Fibroblast of lung (primary cell): ENCODE data around the gene TMEM52. TPM values are rescaled to one million over a fixed set of nuclear protein-coding genes. Genes with fewer than 3 reads are reported as not detected.

Experiments used
- DNase-seq, 2 donors: peaks; one replicate each; pipeline versions ENCODE4 v3.0.0 to v3.0.0-alpha.2; 2010; ENCODE audit warnings: low read depth in 2 of 2
- H2AFZ ChIP-seq: 2 replicates; pipeline ENCODE4 v1.5.1; 2012; ENCODE audit warnings: low read length, control low read depth, inconsistent platforms
- H3K27ac ChIP-seq: 2 replicates; pipeline ENCODE4 v1.5.1; 2011; ENCODE audit warnings: low read length, control low read depth; ENCODE audit not compliant: insufficient read depth
- H3K27me3 ChIP-seq: 2 replicates; pipeline ENCODE4 v1.5.1; 2011; ENCODE audit warnings: mild to moderate bottlenecking, low read length; ENCODE audit not compliant: control insufficient read depth, insufficient read depth
- H3K36me3 ChIP-seq: 2 replicates; pipeline ENCODE4 v1.5.1; 2011; ENCODE audit warnings: low read length; ENCODE audit not compliant: control insufficient read depth, insufficient read depth
- H3K4me1 ChIP-seq: 2 replicates; pipeline ENCODE4 v1.5.1; 2011; ENCODE audit warnings: low read length; ENCODE audit not compliant: control insufficient read depth, insufficient read depth; ENCODE audit errors: extremely low read depth
- H3K4me2 ChIP-seq: 2 replicates; pipeline ENCODE4 v1.5.1; 2011; ENCODE audit warnings: low read length, control low read depth; ENCODE audit not compliant: insufficient read depth; ENCODE audit errors: extremely low read depth
- H3K4me3 ChIP-seq, 4 experiments: fragments of 200-600 bp in 1 of 4; sonication (generic) in 1 of 4; replicated peaks in 1 of 4; 2 replicates each; pipeline ENCODE4 v1.5.1; 2011 to 2016; ENCODE audit warnings: low read length in 4 of 4, low read depth in 3 of 4, mild to moderate bottlenecking in 3 of 4, control low read depth in 2 of 4, inconsistent platforms in 1 of 4, mixed read lengths in 1 of 4; ENCODE audit not compliant: insufficient read depth in 1 of 4; ENCODE audit errors: control extremely low read depth in 1 of 4
- H3K79me2 ChIP-seq: 2 replicates; pipeline ENCODE4 v1.5.1; 2012; ENCODE audit warnings: mild to moderate bottlenecking, low read length, inconsistent platforms; ENCODE audit not compliant: control insufficient read depth, insufficient read depth
- H3K9ac ChIP-seq: 2 replicates; pipeline ENCODE4 v1.5.1; 2011; ENCODE audit warnings: mild to moderate bottlenecking, low read length, control low read depth; ENCODE audit not compliant: insufficient read depth
- H3K9me3 ChIP-seq: 2 replicates; pipeline ENCODE4 v1.5.1; 2012; ENCODE audit warnings: low read depth, low read length; ENCODE audit not compliant: control insufficient read depth, insufficient read depth
- H4K20me1 ChIP-seq: 2 replicates; pipeline ENCODE4 v1.5.1; 2011; ENCODE audit warnings: low read length; ENCODE audit not compliant: control insufficient read depth, insufficient read depth; ENCODE audit errors: extremely low read depth
- EZH2 ChIP-seq: IDR thresholded peaks from 2 replicates; pipeline ENCODE4 v1.5.1; 2012; ENCODE audit warnings: low read length, control low read depth, mild to moderate bottlenecking; ENCODE audit errors: missing control alignments
- polyA plus RNA-seq, 2 donors: library from polyadenylated mRNA; depleted of rRNA in 1 of 2; stranded (reverse) in 1 of 2; unstranded in 1 of 2; fragments of >200 nt; gene quantifications; 2 replicates each; pipeline ENCODE4 v1.2.1, GENCODE V29; 2011 to 2012; ENCODE audit warnings: missing spikeins in 1 of 2
- total RNA-seq: library from RNA; depleted of rRNA; stranded (reverse); fragments of >200 nt; gene quantifications from 2 replicates; pipeline ENCODE4 v1.2.1, GENCODE V29; 2014
- TF ChIP-seq, protein P1 (sequence below), 2 donors: IDR thresholded peaks in 1 of 2; conservative IDR thresholded peaks in 1 of 2; 1 replicate in 1 of 2; 2 replicates in 1 of 2; pipeline ENCODE4 v1.5.1; 2011 to 2012; ENCODE audit warnings: low read length in 2 of 2, control low read depth in 1 of 2, inconsistent platforms in 1 of 2, low read depth in 1 of 2, mild to moderate bottlenecking in 1 of 2

TMEM52 gene
- total and polyA plus RNA-seq, 2 donors (not counting 1 experiment from before 2014, with no cell fraction given) = 0.17 to 0.42 TPM

DNA sequence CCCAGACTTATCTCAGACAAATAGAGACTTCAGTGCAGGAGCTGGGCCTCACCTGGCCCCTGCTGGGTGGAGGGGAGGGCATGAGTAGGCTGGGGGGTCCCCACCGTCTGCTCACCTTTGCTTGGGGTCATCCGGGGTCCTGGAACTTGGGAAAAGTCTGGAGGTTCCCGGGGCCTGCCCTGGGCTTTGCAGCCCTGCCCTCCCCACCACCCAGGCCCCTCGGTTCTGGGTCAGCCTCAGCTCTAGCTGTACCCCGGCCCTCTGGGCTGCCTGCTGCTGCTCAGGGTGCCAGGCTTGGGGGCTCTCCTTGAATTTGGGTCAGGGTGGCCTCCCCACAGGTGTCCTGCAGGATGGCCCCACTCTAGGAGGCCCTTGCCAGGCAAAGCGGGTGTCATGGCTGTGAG, 2.4 kb upstream of the TMEM52 start:
- Histone ChIP-seq H3K4me2 (no peak overlapping the region), H3K4me1 (peaks cover 6% of the 10 kb centered on the region)
- TF ChIP-seq, protein P1, sequence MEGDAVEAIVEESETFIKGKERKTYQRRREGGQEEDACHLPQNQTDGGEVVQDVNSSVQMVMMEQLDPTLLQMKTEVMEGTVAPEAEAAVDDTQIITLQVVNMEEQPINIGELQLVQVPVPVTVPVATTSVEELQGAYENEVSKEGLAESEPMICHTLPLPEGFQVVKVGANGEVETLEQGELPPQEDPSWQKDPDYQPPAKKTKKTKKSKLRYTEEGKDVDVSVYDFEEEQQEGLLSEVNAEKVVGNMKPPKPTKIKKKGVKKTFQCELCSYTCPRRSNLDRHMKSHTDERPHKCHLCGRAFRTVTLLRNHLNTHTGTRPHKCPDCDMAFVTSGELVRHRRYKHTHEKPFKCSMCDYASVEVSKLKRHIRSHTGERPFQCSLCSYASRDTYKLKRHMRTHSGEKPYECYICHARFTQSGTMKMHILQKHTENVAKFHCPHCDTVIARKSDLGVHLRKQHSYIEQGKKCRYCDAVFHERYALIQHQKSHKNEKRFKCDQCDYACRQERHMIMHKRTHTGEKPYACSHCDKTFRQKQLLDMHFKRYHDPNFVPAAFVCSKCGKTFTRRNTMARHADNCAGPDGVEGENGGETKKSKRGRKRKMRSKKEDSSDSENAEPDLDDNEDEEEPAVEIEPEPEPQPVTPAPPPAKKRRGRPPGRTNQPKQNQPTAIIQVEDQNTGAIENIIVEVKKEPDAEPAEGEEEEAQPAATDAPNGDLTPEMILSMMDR (conservative IDR thresholded peaks at IDR 0.05 in 1 of 2, IDR thresholded peaks at IDR 0.05 in 1 of 2; ENCODE audit: low read depth in 1 of 2, low read length in 2 of 2) = no peak
- TF ChIP-seq EZH2 = no peak

DNA sequence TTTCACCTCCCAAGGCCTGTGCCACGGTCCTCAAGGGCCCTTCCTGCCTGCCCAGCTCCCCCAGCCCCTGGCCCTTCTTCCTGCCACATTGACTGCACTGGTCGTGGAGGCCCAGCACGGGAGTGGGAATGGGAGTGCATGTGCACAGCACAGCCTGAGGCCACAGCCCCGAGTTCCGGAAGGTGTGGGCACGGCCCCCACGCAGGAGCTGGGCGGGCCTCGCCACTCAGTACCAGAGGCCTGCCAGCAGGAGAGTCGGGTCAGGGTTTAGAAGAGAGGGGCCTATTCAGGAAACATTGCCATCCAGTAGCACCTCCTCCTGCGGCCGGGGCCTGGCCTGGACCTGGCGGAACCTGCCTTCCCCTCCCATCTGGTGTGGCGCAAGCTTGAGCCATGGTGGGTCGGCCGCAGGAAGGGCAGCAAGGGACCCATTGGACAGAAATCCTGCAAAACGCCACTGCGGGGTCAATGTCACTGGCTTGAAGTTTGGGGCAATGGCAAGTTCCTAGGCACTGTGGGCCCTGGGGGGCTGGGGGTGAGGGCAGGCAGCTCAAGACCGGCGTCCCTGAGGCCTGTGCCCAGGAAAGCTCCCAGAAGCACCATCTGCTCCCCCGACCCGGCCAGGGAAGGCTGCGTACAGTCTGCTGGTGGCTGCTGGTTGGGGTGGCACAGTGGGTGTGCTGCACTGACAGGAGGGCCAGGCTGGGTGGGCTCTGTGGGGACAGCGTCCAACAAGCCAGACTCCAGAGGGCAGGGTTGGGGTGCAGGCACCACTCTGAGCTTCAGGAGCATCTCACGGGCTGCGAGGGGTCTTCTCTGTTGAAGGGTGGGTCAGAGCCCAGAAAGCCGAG, 1.8 kb upstream of the TMEM52 start:
- TF ChIP-seq, protein P1 (conservative IDR thresholded peaks at IDR 0.05 in 1 of 2, IDR thresholded peaks at IDR 0.05 in 1 of 2; ENCODE audit: low read depth in 1 of 2, low read length in 2 of 2) = no peak
- no peak for TF ChIP-seq EZH2
- DNase-seq = no peak

More for the DNA sequence above, 2.4 kb upstream of the TMEM52 start:
- H3K79me2 ChIP-seq = no peaks in the 10 kb centered on the region
- H3K27me3 ChIP-seq = peaks cover 4% of the 10 kb centered on the region
- H2AFZ ChIP-seq = no peak overlapping the region
- no peaks in the 10 kb centered on the region for H4K20me1 ChIP-seq
- no peaks in the 10 kb centered on the region for H3K9me3 ChIP-seq
- no peak for DNase-seq
- H3K36me3 ChIP-seq = no peaks in the 10 kb centered on the region
- no peak overlapping the region for H3K27ac ChIP-seq
- no peak overlapping the region for H3K4me3 ChIP-seq
- no peak overlapping the region for H3K9ac ChIP-seq

DNA sequence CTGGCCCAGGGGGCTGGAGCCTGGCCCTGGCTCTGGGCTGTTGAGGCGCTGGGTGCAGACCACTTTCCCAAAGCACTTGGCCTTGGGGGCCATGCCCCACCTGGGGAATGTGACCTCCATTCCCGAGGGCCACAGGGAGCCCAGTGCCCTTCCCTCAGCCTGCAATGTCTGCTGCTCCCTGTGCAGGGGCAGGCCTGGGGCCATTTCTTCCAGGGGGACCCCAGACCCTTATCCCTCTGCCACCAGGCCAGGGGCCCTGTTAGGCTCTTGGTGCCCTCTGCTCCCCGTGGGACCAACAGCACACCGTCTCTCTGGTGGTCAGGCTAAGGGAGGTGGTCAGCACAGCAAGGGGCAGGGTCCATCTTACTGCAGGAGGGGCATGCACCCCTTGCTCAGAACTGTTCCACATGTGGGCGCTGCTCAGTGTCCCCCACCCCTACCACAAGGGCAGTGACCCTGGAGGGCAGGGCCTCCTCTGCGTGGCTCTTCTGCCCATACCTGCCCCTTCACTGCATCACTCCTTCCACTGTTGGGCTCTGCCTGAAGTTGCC, 1.1 kb upstream of the TMEM52 start:
- no peak overlapping the region for H2AFZ ChIP-seq

More for the DNA sequence above, 1.8 kb upstream of the TMEM52 start:
- Histone ChIP-seq H3K4me3 (no peak overlapping the region), H3K27ac (no peak overlapping the region), H3K9me3 (no peaks in the 10 kb centered on the region), H4K20me1 (no peaks in the 10 kb centered on the region), H3K36me3 (no peaks in the 10 kb centered on the region), H3K79me2 (no peaks in the 10 kb centered on the region), H3K4me1 (peaks cover 6% of the 10 kb centered on the region), H3K27me3 (peaks cover 4% of the 10 kb centered on the region), H3K9ac (no peak overlapping the region), H3K4me2 (no peak overlapping the region), H2AFZ (no peak overlapping the region)

More for the DNA sequence above, 1.1 kb upstream of the TMEM52 start:
- Histone ChIP-seq H3K4me3 (no peak overlapping the region), H3K27ac (no peak overlapping the region), H3K79me2 (no peaks in the 10 kb centered on the region), H3K36me3 (no peaks in the 10 kb centered on the region), H4K20me1 (no peaks in the 10 kb centered on the region), H3K4me2 (no peak overlapping the region), H3K9me3 (no peaks in the 10 kb centered on the region), H3K4me1 (peaks cover 6% of the 10 kb centered on the region), H3K27me3 (peaks cover 4% of the 10 kb centered on the region), H3K9ac (no peak overlapping the region)
- TF ChIP-seq, protein P1 (conservative IDR thresholded peaks at IDR 0.05 in 1 of 2, IDR thresholded peaks at IDR 0.05 in 1 of 2; ENCODE audit: low read depth in 1 of 2, low read length in 2 of 2) = no peak
- TF ChIP-seq EZH2 = no peak
- no peak for DNase-seq
